ENCODE measurements around the gene ACYP1.
"Not testable (repeated sequence)": the region's sequence is repeated elsewhere in the genome, so short reads cannot be mapped to it uniquely, and the experiment has no call there.

ACYP1 gene

GRCh38 chr14:75068294-75069120, 4.7 kb upstream of the ACYP1 start:
- DNase-seq (ENCODE audit: low spot score): peak; percentile 34

- DNase-seq (ENCODE audit: low spot score): not testable (repeated sequence)
Observed at GRCh38 chr14:75067765-75068164, 3.9 kb upstream of the ACYP1 start.

GRCh38 chr14:75067212-75067611, 3.4 kb upstream of the ACYP1 start:
- peak; percentile 36 for DNase-seq (ENCODE audit: low spot score)

- DNase-seq (ENCODE audit: low spot score): no peak
Observed at GRCh38 chr14:75066691-75067090, 2.9 kb upstream of the ACYP1 start.

- DNase-seq (ENCODE audit: low spot score): no peak
Observed at GRCh38 chr14:75064205-75064567, 362 bp upstream of the ACYP1 start.

GRCh38 chr14:75063013-75063412, 811 bp downstream of the ACYP1 start:
- DNase-seq (ENCODE audit: low spot score): no peak

- DNase-seq (ENCODE audit: low spot score): no peak
Observed at GRCh38 chr14:75060420-75060819, 3.4 kb downstream of the ACYP1 start.

- DNase-seq (ENCODE audit: low spot score): no peak
Observed at GRCh38 chr14:75059642-75060041, 4.2 kb downstream of the ACYP1 start.

- DNase-seq (ENCODE audit: low spot score): no peak
Observed at GRCh38 chr14:75054421-75054820, 9.4 kb downstream of the ACYP1 start.

GRCh38 chr14:75053396-75054291, 10.2 kb downstream of the ACYP1 start:
- DNase-seq (ENCODE audit: low spot score): no peak

GRCh38 chr14:75051556-75051899, 12.3 kb downstream of the ACYP1 start:
- DNase-seq (ENCODE audit: low spot score): no peak

- peak; percentile 80 for DNase-seq (ENCODE audit: low spot score)
Observed at GRCh38 chr14:75050852-75051555, 12.8 kb downstream of the ACYP1 start, which contains the start of gene MLH3. Gene MLH3, minus strand, starts transcription at chr14:75051467. Its CDS starts 1,812 bp downstream, at chr14:75049655.

- DNase-seq (ENCODE audit: low spot score): no peak
Observed at GRCh38 chr14:75049731-75050201, 14.1 kb downstream of the ACYP1 start.

GRCh38 chr14:75049136-75049535, 14.7 kb downstream of the ACYP1 start:
- DNase-seq (ENCODE audit: low spot score): peak; percentile 85

GRCh38 chr14:75048101-75048500, 15.7 kb downstream of the ACYP1 start:
- DNase-seq (ENCODE audit: low spot score): peak; percentile 72

GRCh38 chr14:75047506-75047905, 16.3 kb downstream of the ACYP1 start:
- DNase-seq (ENCODE audit: low spot score): no peak

- no peak for DNase-seq (ENCODE audit: low spot score)
Observed at GRCh38 chr14:75046899-75047298, 16.9 kb downstream of the ACYP1 start.

GRCh38 chr14:75046275-75046674, 17.5 kb downstream of the ACYP1 start:
- peak; percentile 27 for DNase-seq (ENCODE audit: low spot score)

GRCh38 chr14:75044752-75045151, 19.1 kb downstream of the ACYP1 start:
- no peak for DNase-seq (ENCODE audit: low spot score)

GRCh38 chr14:75044322-75044721, 19.5 kb downstream of the ACYP1 start:
- no peak for DNase-seq (ENCODE audit: low spot score)

- no peak for DNase-seq (ENCODE audit: low spot score)
Observed at GRCh38 chr14:75042035-75042434, 21.8 kb downstream of the ACYP1 start.

- DNase-seq (ENCODE audit: low spot score): no peak
Observed at GRCh38 chr14:75041613-75042012, 22.2 kb downstream of the ACYP1 start.
